Adrenal gland (tissue), 5 donors: ENCODE results near the gene ACADSB.

Experiments used
- POLR2A ChIP-seq, 2 donors: fragments of 450-650 bp; IDR thresholded peaks; one replicate each; pipeline ENCODE4 v1.6.1; 2017; ENCODE audit warnings: antibody characterized with exemption in 2 of 2, mild to moderate bottlenecking in 2 of 2, moderate library complexity in 1 of 2
- TF ChIP-seq, protein P1 (sequence below), 6 experiments: fragments of 450-650 bp in 4 of 6; fragments of 200-600 bp in 2 of 6; sonication (generic) in 1 of 6; IDR thresholded peaks; 1 replicate in 5 of 6; 2 replicates in 1 of 6; pipeline versions ENCODE4 v1.5.1 to v1.8.0; 2016 to 2021; ENCODE audit warnings: antibody characterized with exemption in 6 of 6, mild to moderate bottlenecking in 2 of 6, moderate library complexity in 1 of 6
- donor health status: DM: no; HTN: no; CAD: no.

DNA sequence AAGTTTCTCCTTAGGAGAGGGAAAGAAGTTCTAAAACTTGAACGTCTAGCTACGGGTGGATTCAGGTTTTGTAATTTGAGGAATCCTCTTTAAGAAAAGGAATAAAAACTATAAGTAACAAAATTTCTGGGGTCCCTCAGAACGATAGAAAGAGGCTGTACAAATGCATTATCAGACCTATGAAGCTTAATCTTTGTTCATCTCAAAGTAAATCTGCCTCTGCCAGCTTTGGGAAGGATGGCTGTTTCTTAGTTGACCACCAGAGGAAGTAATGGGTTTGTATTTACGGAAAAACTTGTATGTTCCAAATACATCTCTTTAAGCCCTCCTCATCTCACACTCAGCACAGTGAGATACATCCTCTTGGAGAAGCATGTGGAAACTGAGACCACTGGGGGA, 27.7 kb upstream of the ACADSB start:
- TF ChIP-seq POLR2A (IDR thresholded peaks at IDR 0.05) = no peak
- TF ChIP-seq, protein P1, sequence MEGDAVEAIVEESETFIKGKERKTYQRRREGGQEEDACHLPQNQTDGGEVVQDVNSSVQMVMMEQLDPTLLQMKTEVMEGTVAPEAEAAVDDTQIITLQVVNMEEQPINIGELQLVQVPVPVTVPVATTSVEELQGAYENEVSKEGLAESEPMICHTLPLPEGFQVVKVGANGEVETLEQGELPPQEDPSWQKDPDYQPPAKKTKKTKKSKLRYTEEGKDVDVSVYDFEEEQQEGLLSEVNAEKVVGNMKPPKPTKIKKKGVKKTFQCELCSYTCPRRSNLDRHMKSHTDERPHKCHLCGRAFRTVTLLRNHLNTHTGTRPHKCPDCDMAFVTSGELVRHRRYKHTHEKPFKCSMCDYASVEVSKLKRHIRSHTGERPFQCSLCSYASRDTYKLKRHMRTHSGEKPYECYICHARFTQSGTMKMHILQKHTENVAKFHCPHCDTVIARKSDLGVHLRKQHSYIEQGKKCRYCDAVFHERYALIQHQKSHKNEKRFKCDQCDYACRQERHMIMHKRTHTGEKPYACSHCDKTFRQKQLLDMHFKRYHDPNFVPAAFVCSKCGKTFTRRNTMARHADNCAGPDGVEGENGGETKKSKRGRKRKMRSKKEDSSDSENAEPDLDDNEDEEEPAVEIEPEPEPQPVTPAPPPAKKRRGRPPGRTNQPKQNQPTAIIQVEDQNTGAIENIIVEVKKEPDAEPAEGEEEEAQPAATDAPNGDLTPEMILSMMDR (IDR thresholded peaks at IDR 0.05) = peak; percentile 14 to 59 (median 41)
